Cardiac fibroblast (primary cell): ENCODE results near the gene CASKIN1.

Source experiments
- DNase-seq, 2 donors: peaks; one replicate each; pipeline versions ENCODE4 v3.0.0 to v3.0.0-alpha.2; 2010; ENCODE audit warnings: low read depth in 2 of 2
- H3K4me3 ChIP-seq, 2 donors: replicated peaks in 1 of 2; 1 replicate in 1 of 2; 2 replicates in 1 of 2; pipeline ENCODE4 v1.5.1; 2011; ENCODE audit warnings: low read depth in 2 of 2, low read length in 2 of 2, mild to moderate bottlenecking in 2 of 2, moderate library complexity in 1 of 2
- CTCF ChIP-seq: IDR thresholded peaks from one replicate; pipeline ENCODE4 v1.5.1; 2011; ENCODE audit warnings: low read depth, mild to moderate bottlenecking, low read length, inconsistent platforms

The CASKIN1 gene

GRCh38 chr16:2226245-2226793 is 29.9 kb upstream of the CASKIN1 start:
- no peak for DNase-seq
- TF ChIP-seq CTCF: no peak
- no peak overlapping the region for H3K4me3 ChIP-seq

- peak; percentile 56 to 71 for DNase-seq
- peak; percentile 27 for TF ChIP-seq CTCF
- H3K4me3 ChIP-seq: peak overlapping the region; percentile 90 to 93
Observed at GRCh38 chr16:2223942-2224486, 27.6 kb upstream of the CASKIN1 start.

- peak; percentile 100 for DNase-seq
- TF ChIP-seq CTCF: no peak
- peak within 1 kb of the TSS; percentile 90 to 93 for H3K4me3 ChIP-seq
Observed at GRCh38 chr16:2223221-2223941, 27.0 kb upstream of the CASKIN1 start, which contains the start of gene E4F1. E4F1 (plus strand) TSS chr16:2223591; CDS start chr16:2223614, 23 bp downstream.

DNA sequence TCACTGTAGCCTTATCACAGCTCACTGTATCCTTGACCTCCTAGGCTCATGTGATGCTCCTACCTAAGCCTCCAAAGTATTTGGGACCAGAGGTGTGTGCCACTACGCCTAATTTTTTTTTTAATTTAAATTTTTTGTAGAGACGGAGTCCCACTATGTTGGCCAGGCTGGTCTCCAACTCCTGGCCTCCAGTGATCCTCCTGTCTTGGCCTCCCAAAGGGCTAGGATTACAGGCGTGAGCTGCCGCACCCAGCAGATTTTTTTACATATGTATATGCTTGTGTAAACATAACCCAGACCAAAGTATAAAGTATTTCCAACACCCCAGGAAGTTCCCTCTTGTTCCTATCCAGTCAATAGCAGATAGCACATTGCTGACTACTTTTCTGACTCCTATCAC is 19.9 kb upstream of the CASKIN1 start:
- no peak for TF ChIP-seq CTCF

GRCh38 chr16:2214719-2214968 is 18.2 kb upstream of the CASKIN1 start, which contains the start of gene PGP:
PGP (minus strand) TSS chr16:2214840; CDS start chr16:2214777, 63 bp downstream.
- no peak for TF ChIP-seq CTCF
- DNase-seq: no peak
- H3K4me3 ChIP-seq: peak within 1 kb of the TSS; percentile 69 to 76

More for the DNA sequence above, 19.9 kb upstream of the CASKIN1 start:
- no peak for DNase-seq
- no peak overlapping the region for H3K4me3 ChIP-seq

DNA sequence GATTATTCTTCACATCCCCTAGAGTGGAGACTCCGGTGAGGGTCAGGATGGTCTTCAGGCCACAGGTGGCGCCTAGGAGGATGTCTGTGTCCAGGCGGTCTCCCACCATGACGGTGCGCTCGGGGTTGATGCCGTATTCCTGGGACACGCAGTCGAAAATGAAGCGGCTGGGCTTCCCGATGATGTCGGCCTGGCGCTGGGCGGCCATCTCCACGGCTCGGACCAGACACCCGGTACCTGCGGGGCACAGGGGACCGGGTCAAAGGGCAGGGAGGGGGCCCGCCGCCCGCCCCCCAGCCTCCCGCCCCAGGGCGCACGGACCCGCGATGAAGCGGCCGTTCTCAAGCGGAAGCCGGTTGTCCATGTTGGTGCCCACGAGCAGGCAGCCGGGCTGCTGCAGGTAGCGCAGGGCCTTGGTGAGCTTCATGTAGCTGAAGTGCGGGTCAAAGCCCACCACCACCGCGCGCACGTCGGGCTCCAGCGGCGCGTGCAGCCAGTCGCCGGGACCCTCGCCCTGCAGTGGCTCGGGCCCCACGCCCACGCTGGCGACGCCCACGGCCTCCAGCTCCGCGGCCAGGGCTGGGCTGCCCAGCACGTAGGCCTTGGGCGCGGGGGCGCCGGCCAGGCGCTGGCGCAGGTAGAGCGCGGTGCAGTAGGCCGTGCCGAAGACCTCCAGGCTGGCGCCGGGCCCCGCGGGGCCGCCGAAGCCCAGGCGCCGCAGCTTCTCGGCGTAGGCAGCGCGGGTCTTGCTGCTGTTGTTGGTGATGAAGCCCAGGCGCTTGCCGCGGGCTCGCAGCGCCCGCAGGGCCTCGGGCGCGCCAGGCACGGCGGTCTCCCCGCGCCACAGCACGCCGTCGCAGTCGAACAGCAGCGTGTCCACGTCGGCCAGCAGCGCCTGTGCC is 17.7 kb upstream of the CASKIN1 start:
- DNase-seq: no peak
- peak overlapping the region; percentile 52 to 76 for H3K4me3 ChIP-seq
- TF ChIP-seq CTCF: no peak
